Loucy (cell line): ENCODE measurements around the gene ATP6V0E2.

Experiments used
- CTCF ChIP-seq: fragments of 200-600 bp; sonication (generic); conservative IDR thresholded peaks from 2 replicates; pipeline ENCODE4 v1.5.1; 2014; ENCODE audit warnings: mild to moderate bottlenecking, antibody characterized with exemption, low read length
- EZH2phosphoT487 ChIP-seq: fragments of 200-600 bp; IDR thresholded peaks from 2 replicates; pipeline ENCODE4 v1.6.1; 2018; ENCODE audit warnings: antibody characterized with exemption, mild to moderate bottlenecking, moderate library complexity, borderline replicate concordance

GRCh38 chr7:149862156-149862555, 11.6 kb upstream of the ATP6V0E2 start:
- TF ChIP-seq CTCF (no peak), EZH2phosphoT487 (no peak)
